WTC11 (cell line): Measurements from ENCODE around the gene GPS2. TPM values are rescaled to one million over a fixed set of nuclear protein-coding genes. Genes with fewer than 3 reads are reported as not detected.

Experiments
- ATAC-seq: fragments of 200-7000 bp; cut with Tn5 transposase; 2 replicates; pipeline ENCODE4 v1.10.0; 2021; ENCODE audit warnings: mild to moderate bottlenecking, moderate library complexity
- CTCF ChIA-PET: fragments of 300-600 bp; sonication (Branson Sonifier 250); formaldehyde crosslinking; loops from one replicate; lab custom pipeline; 2021; ENCODE audit warnings: antibody characterized with exemption; lab: Charles Lee
- POLR2A ChIA-PET: fragments of 350-600 bp; sonication (Branson Sonifier 250); formaldehyde crosslinking; loops from one replicate; lab custom pipeline; 2021; ENCODE audit warnings: antibody characterized with exemption; lab: Charles Lee
- DNase-seq: peaks from one replicate; pipeline ENCODE4 v3.0.0; 2021; ENCODE audit warnings: low spot score
- H3K27ac Mint-ChIP-seq: 2 replicates; pipeline ENCODE4 v1.8.0; 2021; ENCODE audit warnings: mixed read lengths
- H3K27me3 Mint-ChIP-seq: 2 replicates; pipeline ENCODE4 v1.8.0; 2021; ENCODE audit warnings: low read depth, mild to moderate bottlenecking, moderate library complexity, mixed read lengths
- H3K36me3 Mint-ChIP-seq: 2 replicates; pipeline ENCODE4 v1.8.0; 2021; ENCODE audit warnings: mixed read lengths
- H3K4me1 Mint-ChIP-seq: 2 replicates; pipeline ENCODE4 v1.8.0; 2022; ENCODE audit warnings: mixed read lengths
- H3K4me3 Mint-ChIP-seq: 2 replicates; pipeline ENCODE4 v1.8.0; 2021; ENCODE audit warnings: mild to moderate bottlenecking, moderate library complexity, mixed read lengths
- H3K9me3 Mint-ChIP-seq: 2 replicates; pipeline ENCODE4 v1.8.0; 2021; ENCODE audit warnings: mixed read lengths
- ATF2 ChIP-seq: sonication (generic); formaldehyde crosslinking; IDR thresholded peaks from 2 replicates; pipeline ENCODE4 v1.8.1; 2022; ENCODE audit warnings: low read depth, missing genetic modification reagents, borderline replicate concordance
- ATF3 ChIP-seq: sonication (generic); formaldehyde crosslinking; conservative IDR thresholded peaks from 2 replicates; pipeline ENCODE4 v1.8.1; 2022; ENCODE audit warnings: mild to moderate bottlenecking, missing genetic modification reagents
- E2F5 ChIP-seq: sonication (generic); formaldehyde crosslinking; IDR thresholded peaks from 2 replicates; pipeline ENCODE4 v1.8.1; 2022; ENCODE audit warnings: mild to moderate bottlenecking, moderate library complexity, missing genetic modification reagents
- ETV6 ChIP-seq: sonication (generic); formaldehyde crosslinking; IDR thresholded peaks from 2 replicates; pipeline ENCODE4 v1.8.1; 2022; ENCODE audit warnings: mild to moderate bottlenecking, missing genetic modification reagents
- FOXK1 ChIP-seq: sonication (generic); formaldehyde crosslinking; IDR thresholded peaks from 2 replicates; pipeline ENCODE4 v1.8.0; 2022; ENCODE audit warnings: mild to moderate bottlenecking, moderate library complexity, missing genetic modification reagents
- IRF1 ChIP-seq: sonication (generic); formaldehyde crosslinking; IDR thresholded peaks from 2 replicates; pipeline ENCODE4 v1.8.0; 2023; ENCODE audit warnings: missing genetic modification reagents
- IRF2 ChIP-seq: sonication (generic); formaldehyde crosslinking; IDR thresholded peaks from 2 replicates; pipeline ENCODE4 v1.8.0; 2022; ENCODE audit warnings: low read depth, missing genetic modification reagents, borderline replicate concordance
- MYBL2 ChIP-seq: sonication (generic); formaldehyde crosslinking; IDR thresholded peaks from 2 replicates; pipeline ENCODE4 v1.8.1; 2023; ENCODE audit warnings: mild to moderate bottlenecking, moderate library complexity, missing genetic modification reagents
- NFE2L1 ChIP-seq: sonication (generic); formaldehyde crosslinking; IDR thresholded peaks from 2 replicates; pipeline ENCODE4 v1.8.1; 2023; ENCODE audit warnings: missing genetic modification reagents
- NR3C1 ChIP-seq: sonication (generic); formaldehyde crosslinking; conservative IDR thresholded peaks from 2 replicates; pipeline ENCODE4 v1.8.1; 2023; ENCODE audit warnings: low read depth, mild to moderate bottlenecking, missing genetic modification reagents
- PRRX2 ChIP-seq: fragments of 250-450 bp; sonication (Bioruptor Pico); IDR thresholded peaks from 2 replicates; pipeline ENCODE4 v1.8.0; 2021; ENCODE audit warnings: mild to moderate bottlenecking
- TEAD1 ChIP-seq: sonication (generic); formaldehyde crosslinking; IDR thresholded peaks from 2 replicates; pipeline ENCODE4 v1.8.0; 2022; ENCODE audit warnings: mild to moderate bottlenecking, missing genetic modification reagents
- ZBTB43 ChIP-seq: sonication (generic); formaldehyde crosslinking; IDR thresholded peaks from 2 replicates; pipeline ENCODE4 v1.8.1; 2023; ENCODE audit warnings: mild to moderate bottlenecking, missing genetic modification reagents
- ZNF121 ChIP-seq: sonication (generic); formaldehyde crosslinking; IDR thresholded peaks from 2 replicates; pipeline ENCODE4 v1.8.0; 2023; ENCODE audit warnings: missing genetic modification reagents
- ZNF138 ChIP-seq: sonication (generic); formaldehyde crosslinking; conservative IDR thresholded peaks from 2 replicates; pipeline ENCODE4 v1.8.1; 2022; ENCODE audit warnings: mild to moderate bottlenecking, moderate library complexity, missing genetic modification reagents
- ZNF263 ChIP-seq: sonication (generic); formaldehyde crosslinking; IDR thresholded peaks from 2 replicates; pipeline ENCODE4 v1.8.1; 2022; ENCODE audit warnings: low read depth, mild to moderate bottlenecking, moderate library complexity, missing genetic modification reagents
- ZNF396 ChIP-seq: fragments of 250-450 bp; sonication (Bioruptor Pico); IDR thresholded peaks from 2 replicates; pipeline ENCODE4 v1.8.0; 2021; ENCODE audit warnings: mild to moderate bottlenecking, moderate library complexity, borderline replicate concordance
- total RNA-seq: library from RNA; stranded (reverse); gene quantifications from 3 replicates; pipeline ENCODE4 v1.2.3, GENCODE V29; 2021
- TF ChIP-seq, protein P1 (sequence below): sonication (generic); formaldehyde crosslinking; IDR thresholded peaks from 2 replicates; pipeline ENCODE4 v1.8.0; 2022; ENCODE audit warnings: mild to moderate bottlenecking, missing genetic modification reagents
- TF ChIP-seq, protein P2 (sequence below): fragments of 250-450 bp; sonication (Bioruptor Pico); IDR thresholded peaks from 2 replicates; pipeline ENCODE4 v2.1.2; 2022; ENCODE audit warnings: mild to moderate bottlenecking, moderate library complexity
- TF ChIP-seq, protein P3 (sequence below): fragments of 250-450 bp; sonication (Bioruptor Pico); IDR thresholded peaks from 2 replicates; pipeline ENCODE4 v1.9.0; 2021; ENCODE audit warnings: mild to moderate bottlenecking
- TF ChIP-seq, protein P4 (sequence below): fragments of 250-450 bp; sonication (Bioruptor Pico); conservative IDR thresholded peaks from 2 replicates; pipeline ENCODE4 v1.9.0; 2021; ENCODE audit warnings: mild to moderate bottlenecking
- TF ChIP-seq, protein P5 (sequence below): fragments of 250-450 bp; sonication (Bioruptor Pico); IDR thresholded peaks from 2 replicates; pipeline ENCODE4 v1.8.0; 2021; ENCODE audit warnings: mild to moderate bottlenecking

The GPS2 gene
- total RNA-seq, 1 experiment from 2014 or later = 55.9 TPM

- CTCF ChIA-PET = interaction anchor here (0.6 to 2.8 kb wide), 29 partner anchors 7 to 380 kb away, joined by 3 to 20 read pairs (median 5); partner anchors contain the start of genes KCTD11, PLSCR3, SLC2A4 and SOX15
- POLR2A ChIA-PET = interaction anchor here (0.6 to 2.5 kb wide), 12 partner anchors 13 to 301 kb away, joined by 3 to 22 read pairs (median 4); partner anchors contain the start of genes GPS2, SLC16A13 and TMEM256
- Mint-ChIP-seq H3K36me3 (peaks cover 6% of the 10 kb centered on the region; the same call in 1 of the 2 replicates), H3K9me3 (no peaks in the 10 kb centered on the region), H3K27ac (peak within 1 kb of the TSS; percentile 98), H3K27me3 (no peaks in the 10 kb centered on the region), H3K4me1 (peaks cover 34% of the 10 kb centered on the region), H3K4me3 (peak within 1 kb of the TSS; percentile 63)
- DNase-seq (peak; percentile 78), ATAC-seq (peak; percentile 96)
- no peak for TF ChIP-seq ZNF396
- TF ChIP-seq, protein P1, sequence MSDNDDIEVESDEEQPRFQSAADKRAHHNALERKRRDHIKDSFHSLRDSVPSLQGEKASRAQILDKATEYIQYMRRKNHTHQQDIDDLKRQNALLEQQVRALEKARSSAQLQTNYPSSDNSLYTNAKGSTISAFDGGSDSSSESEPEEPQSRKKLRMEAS (CRISPR knock-in tag) = peak; percentile 61
- no peak for TF ChIP-seq ZNF263
- TF ChIP-seq, protein P2, sequence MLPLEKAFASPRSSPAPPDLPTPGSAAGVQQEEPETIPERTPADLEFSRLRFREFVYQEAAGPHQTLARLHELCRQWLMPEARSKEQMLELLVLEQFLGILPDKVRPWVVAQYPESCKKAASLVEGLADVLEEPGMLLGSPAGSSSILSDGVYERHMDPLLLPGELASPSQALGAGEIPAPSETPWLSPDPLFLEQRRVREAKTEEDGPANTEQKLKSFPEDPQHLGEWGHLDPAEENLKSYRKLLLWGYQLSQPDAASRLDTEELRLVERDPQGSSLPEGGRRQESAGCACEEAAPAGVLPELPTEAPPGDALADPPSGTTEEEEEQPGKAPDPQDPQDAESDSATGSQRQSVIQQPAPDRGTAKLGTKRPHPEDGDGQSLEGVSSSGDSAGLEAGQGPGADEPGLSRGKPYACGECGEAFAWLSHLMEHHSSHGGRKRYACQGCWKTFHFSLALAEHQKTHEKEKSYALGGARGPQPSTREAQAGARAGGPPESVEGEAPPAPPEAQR (CRISPR knock-in tag) = no peak
- TF ChIP-seq ETV6 (CRISPR knock-in tag) = peak; percentile 73
- TF ChIP-seq ATF2 = no peak
- TF ChIP-seq PRRX2 (CRISPR knock-in tag) = no peak
- TF ChIP-seq ZBTB43 = peak; percentile 60; the same call in 1 of the 2 replicates
- TF ChIP-seq, protein P3, sequence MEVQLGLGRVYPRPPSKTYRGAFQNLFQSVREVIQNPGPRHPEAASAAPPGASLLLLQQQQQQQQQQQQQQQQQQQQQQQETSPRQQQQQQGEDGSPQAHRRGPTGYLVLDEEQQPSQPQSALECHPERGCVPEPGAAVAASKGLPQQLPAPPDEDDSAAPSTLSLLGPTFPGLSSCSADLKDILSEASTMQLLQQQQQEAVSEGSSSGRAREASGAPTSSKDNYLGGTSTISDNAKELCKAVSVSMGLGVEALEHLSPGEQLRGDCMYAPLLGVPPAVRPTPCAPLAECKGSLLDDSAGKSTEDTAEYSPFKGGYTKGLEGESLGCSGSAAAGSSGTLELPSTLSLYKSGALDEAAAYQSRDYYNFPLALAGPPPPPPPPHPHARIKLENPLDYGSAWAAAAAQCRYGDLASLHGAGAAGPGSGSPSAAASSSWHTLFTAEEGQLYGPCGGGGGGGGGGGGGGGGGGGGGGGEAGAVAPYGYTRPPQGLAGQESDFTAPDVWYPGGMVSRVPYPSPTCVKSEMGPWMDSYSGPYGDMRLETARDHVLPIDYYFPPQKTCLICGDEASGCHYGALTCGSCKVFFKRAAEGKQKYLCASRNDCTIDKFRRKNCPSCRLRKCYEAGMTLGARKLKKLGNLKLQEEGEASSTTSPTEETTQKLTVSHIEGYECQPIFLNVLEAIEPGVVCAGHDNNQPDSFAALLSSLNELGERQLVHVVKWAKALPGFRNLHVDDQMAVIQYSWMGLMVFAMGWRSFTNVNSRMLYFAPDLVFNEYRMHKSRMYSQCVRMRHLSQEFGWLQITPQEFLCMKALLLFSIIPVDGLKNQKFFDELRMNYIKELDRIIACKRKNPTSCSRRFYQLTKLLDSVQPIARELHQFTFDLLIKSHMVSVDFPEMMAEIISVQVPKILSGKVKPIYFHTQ (CRISPR knock-in tag) = no peak
- peak; percentile 79; the same call in 1 of the 2 replicates for TF ChIP-seq ZNF121 (CRISPR knock-in tag)
- no peak for TF ChIP-seq IRF2 (CRISPR knock-in tag)
- peak; percentile 67; the same call in 1 of the 2 replicates for TF ChIP-seq MYBL2 (CRISPR knock-in tag)
- no peak for TF ChIP-seq NR3C1 (CRISPR knock-in tag)
- TF ChIP-seq FOXK1 = 0 out of 2 replicates have a peak, but pooled peaks have one; percentile 51
- no peak for TF ChIP-seq IRF1 (CRISPR knock-in tag)
- TF ChIP-seq, protein P4, sequence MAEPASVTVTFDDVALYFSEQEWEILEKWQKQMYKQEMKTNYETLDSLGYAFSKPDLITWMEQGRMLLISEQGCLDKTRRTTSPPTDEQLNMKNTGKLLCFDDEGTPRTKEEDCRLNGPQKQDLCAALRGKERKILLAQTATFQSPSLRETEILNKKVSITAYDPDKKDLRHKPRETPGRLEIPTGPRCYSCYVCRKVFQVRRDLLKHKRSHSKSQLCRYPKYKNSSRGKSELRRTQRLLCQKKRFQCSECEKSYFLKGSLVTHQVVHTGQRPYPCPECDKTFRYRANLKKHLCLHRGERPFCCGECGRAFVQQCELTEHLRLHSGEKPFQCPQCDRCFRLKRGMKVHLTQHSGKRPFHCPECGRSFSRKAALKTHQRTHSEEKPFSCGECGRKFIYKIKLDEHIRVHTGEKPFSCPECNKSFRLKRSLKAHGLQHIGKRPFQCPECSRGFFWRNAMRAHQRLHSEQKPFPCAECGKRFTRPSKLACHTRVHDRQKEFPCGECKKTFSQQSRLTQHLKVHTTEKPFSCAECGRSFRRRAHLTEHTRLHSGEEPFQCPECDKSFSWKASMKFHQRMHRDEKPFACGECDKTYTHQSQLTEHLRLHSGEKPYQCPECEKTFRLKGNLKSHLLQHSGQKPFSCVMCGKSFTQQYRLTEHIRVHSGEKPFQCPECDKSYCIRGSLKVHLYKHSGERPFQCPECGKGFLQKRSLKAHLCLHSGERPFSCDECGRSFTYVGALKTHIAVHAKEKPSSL (CRISPR knock-in tag) = no peak
- peak; percentile 71; the same call in 1 of the 2 replicates for TF ChIP-seq NFE2L1
- TF ChIP-seq TEAD1 = peak; percentile 64; the same call in 1 of the 2 replicates
- TF ChIP-seq, protein P5, sequence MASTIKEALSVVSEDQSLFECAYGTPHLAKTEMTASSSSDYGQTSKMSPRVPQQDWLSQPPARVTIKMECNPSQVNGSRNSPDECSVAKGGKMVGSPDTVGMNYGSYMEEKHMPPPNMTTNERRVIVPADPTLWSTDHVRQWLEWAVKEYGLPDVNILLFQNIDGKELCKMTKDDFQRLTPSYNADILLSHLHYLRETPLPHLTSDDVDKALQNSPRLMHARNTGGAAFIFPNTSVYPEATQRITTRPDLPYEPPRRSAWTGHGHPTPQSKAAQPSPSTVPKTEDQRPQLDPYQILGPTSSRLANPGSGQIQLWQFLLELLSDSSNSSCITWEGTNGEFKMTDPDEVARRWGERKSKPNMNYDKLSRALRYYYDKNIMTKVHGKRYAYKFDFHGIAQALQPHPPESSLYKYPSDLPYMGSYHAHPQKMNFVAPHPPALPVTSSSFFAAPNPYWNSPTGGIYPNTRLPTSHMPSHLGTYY (CRISPR knock-in tag) = no peak
- no peak for TF ChIP-seq ZNF138
- TF ChIP-seq ATF3 (CRISPR knock-in tag) = no peak
- TF ChIP-seq E2F5 (CRISPR knock-in tag) = no peak
These were observed 21.3 kb upstream of the GPS2 start, which contains the start of gene ACAP1 for GRCh38 chr17:7336240-7337175. Gene ACAP1, plus strand, starts transcription at chr17:7336529. Its CDS starts 206 bp downstream, at chr17:7336735.
